HepG2 (cell line): ENCODE data around the gene NEURL4. TPM values are rescaled to one million over a fixed set of nuclear protein-coding genes. Genes with fewer than 3 reads are reported as not detected.

Experiments
- EED ChIP-seq: sonication (generic); formaldehyde crosslinking; IDR thresholded peaks from 2 replicates; pipeline ENCODE4 v1.5.0; 2020; ENCODE audit warnings: mild to moderate bottlenecking, missing genetic modification reagents
- GABPA ChIP-seq, 2 experiments: IDR thresholded peaks; 2 replicates each; pipeline ENCODE4 v1.6.1; 2011 to 2016; ENCODE audit warnings: low read depth in 2 of 2, low read length in 1 of 2, missing biosample characterization in 1 of 2, missing genetic modification characterization in 1 of 2
- GZF1 ChIP-seq: sonication (generic); formaldehyde crosslinking; IDR thresholded peaks from 2 replicates; pipeline ENCODE4 v1.5.1; 2020; ENCODE audit warnings: mild to moderate bottlenecking, missing genetic modification reagents
- HMG20A ChIP-seq: IDR thresholded peaks from 2 replicates; pipeline ENCODE4 v1.6.1; 2016; ENCODE audit warnings: borderline replicate concordance
- HNRNPK ChIP-seq: fragments of 200-400 bp; formaldehyde crosslinking; IDR thresholded peaks from 2 replicates; pipeline ENCODE4 v1.6.1; 2018; ENCODE audit warnings: low read length, low read depth, moderate library complexity, mild to moderate bottlenecking; ENCODE audit not compliant: poor library complexity, severe bottlenecking
- KDM1A ChIP-seq: IDR thresholded peaks from 2 replicates; pipeline ENCODE4 v1.6.1; 2016; ENCODE audit warnings: missing compliant biosample characterization
- MBNL3 ChIP-seq: fragments of 250-450 bp; sonication (Bioruptor Pico); conservative IDR thresholded peaks from 2 replicates; pipeline ENCODE4 v1.8.0; 2022; ENCODE audit warnings: mild to moderate bottlenecking, inconsistent platforms
- REL ChIP-seq: sonication (generic); formaldehyde crosslinking; conservative IDR thresholded peaks from 2 replicates; pipeline ENCODE4 v1.8.0; 2022; ENCODE audit warnings: mild to moderate bottlenecking, missing genetic modification reagents, moderate library complexity
- RNF2 ChIP-seq: fragments of 450-650 bp; conservative IDR thresholded peaks from 2 replicates; pipeline ENCODE4 v1.6.1; 2016; ENCODE audit warnings: low read depth
- SAFB2 ChIP-seq: sonication (generic); formaldehyde crosslinking; IDR thresholded peaks from 2 replicates; pipeline ENCODE4 v1.5.1; 2020; ENCODE audit warnings: missing genetic modification reagents, low read depth, mild to moderate bottlenecking, borderline replicate concordance
- SNRNP70 ChIP-seq: fragments of 200-400 bp; formaldehyde crosslinking; IDR thresholded peaks from 2 replicates; pipeline ENCODE4 v1.6.1; 2017; ENCODE audit warnings: mild to moderate bottlenecking, low read depth, low read length, moderate library complexity
- YEATS2 ChIP-seq: sonication (generic); formaldehyde crosslinking; IDR thresholded peaks from 2 replicates; pipeline ENCODE4 v1.4.0; 2020; ENCODE audit warnings: missing genetic modification reagents, borderline replicate concordance
- ZBTB3 ChIP-seq: sonication (generic); formaldehyde crosslinking; IDR thresholded peaks from 2 replicates; pipeline ENCODE4 v1.4.0; 2020; ENCODE audit warnings: low read depth, mild to moderate bottlenecking, moderate library complexity, missing genetic modification reagents, borderline replicate concordance
- ZBTB7A ChIP-seq: sonication (generic); formaldehyde crosslinking; IDR thresholded peaks from 2 replicates; pipeline ENCODE4 v1.8.0; 2022; ENCODE audit warnings: mild to moderate bottlenecking, missing genetic modification reagents
- ZNF225 ChIP-seq: sonication (generic); formaldehyde crosslinking; IDR thresholded peaks from 2 replicates; pipeline ENCODE4 v1.4.0; 2020; ENCODE audit warnings: mild to moderate bottlenecking, missing genetic modification reagents
- ZNF275 ChIP-seq: sonication (generic); formaldehyde crosslinking; IDR thresholded peaks from 2 replicates; pipeline ENCODE4 v1.8.0; 2022; ENCODE audit warnings: missing genetic modification reagents, mild to moderate bottlenecking, inconsistent platforms, borderline replicate concordance
- ZNF281 ChIP-seq: sonication (generic); formaldehyde crosslinking; IDR thresholded peaks from 2 replicates; pipeline ENCODE4 v1.4.0; 2020; ENCODE audit warnings: missing genetic modification reagents, borderline replicate concordance
- polyA plus RNA-seq, 8 experiments: library from polyadenylated mRNA; depleted of rRNA in 3 of 8; stranded (reverse) in 7 of 8; unstranded in 1 of 8; fragments of >200 nt; fragmentation: Illumina TruSeq in 4 of 8; extraction: Trizol in 4 of 8; gene quantifications; 2 replicates each; pipeline versions ENCODE4 v1.2.1 to v1.2.3, GENCODE V29; 2011 to 2016; ENCODE audit warnings: low read depth in 4 of 8, missing spikeins in 1 of 8, mixed read lengths in 1 of 8; ENCODE audit not compliant: insufficient read depth in 1 of 8
- total RNA-seq, 5 experiments: library from RNA; depleted of rRNA; stranded (reverse); fragments of >200 nt; fragmentation: Illumina TruSeq; extraction: Trizol; gene quantifications; 2 replicates each; pipeline ENCODE4 v1.2.3, GENCODE V29; 2016; ENCODE audit warnings: low read depth in 1 of 5
- TF ChIP-seq, protein P1 (sequence below): sonication (generic); formaldehyde crosslinking; IDR thresholded peaks from 2 replicates; pipeline ENCODE4 v1.8.0; 2022; ENCODE audit warnings: missing genetic modification reagents, mild to moderate bottlenecking, borderline replicate concordance
- TF ChIP-seq, protein P2 (sequence below): sonication (generic); formaldehyde crosslinking; IDR thresholded peaks from 2 replicates; pipeline ENCODE4 v1.8.1; 2023; ENCODE audit warnings: mild to moderate bottlenecking, inconsistent platforms, moderate library complexity, missing genetic modification reagents, borderline replicate concordance

Gene NEURL4
- total and polyA plus RNA-seq, 2 of the 13 experiments (the other 11 are each of a cell fraction or from before 2014, with no cell fraction given), result 14.8 to 15.7 TPM

DNA sequence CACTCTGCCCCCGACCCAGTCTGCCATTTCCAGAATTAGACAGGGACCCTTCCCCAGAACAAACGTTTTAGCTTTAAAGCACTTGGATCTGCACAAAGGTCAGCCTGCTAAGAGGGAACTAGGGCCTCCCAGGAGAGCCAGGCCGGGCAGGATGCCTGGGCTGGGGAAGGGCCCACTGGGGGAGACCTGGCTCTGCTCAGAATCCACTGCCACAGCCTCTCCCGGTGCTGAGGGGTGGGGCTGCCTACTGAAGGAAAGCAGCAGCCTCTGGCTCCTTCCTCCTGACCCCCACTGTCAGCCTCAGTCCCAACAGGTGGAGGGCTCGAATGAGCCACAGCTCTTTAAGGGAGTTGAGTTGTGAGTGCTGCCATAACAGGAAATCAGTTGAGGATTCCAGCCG, 36.4 kb downstream of the NEURL4 start (continued):
- TF ChIP-seq HNRNPK (no peak), RNF2 (no peak), GABPA (IDR thresholded peaks at IDR 0.05; ENCODE audit: low read depth, low read length) (no peak), GABPA (CRISPR knock-in tag; IDR thresholded peaks at IDR 0.05; ENCODE audit: low read depth) (no peak), ZBTB7A (CRISPR knock-in tag) (0 out of 2 replicates have a peak, but pooled peaks have one; percentile 61), YEATS2 (CRISPR knock-in tag) (no peak), EED (CRISPR knock-in tag) (no peak), ZNF275 (CRISPR knock-in tag) (no peak), REL (no peak), MBNL3 (no peak), SAFB2 (CRISPR knock-in tag) (no peak), GZF1 (no peak), ZNF225 (CRISPR knock-in tag) (no peak), SNRNP70 (no peak), KDM1A (CRISPR knock-in tag) (no peak), ZNF281 (CRISPR knock-in tag) (peak; percentile 17; the same call in 1 of the 2 replicates), HMG20A (CRISPR knock-in tag) (no peak), ZBTB3 (no peak)
- TF ChIP-seq, protein P1, sequence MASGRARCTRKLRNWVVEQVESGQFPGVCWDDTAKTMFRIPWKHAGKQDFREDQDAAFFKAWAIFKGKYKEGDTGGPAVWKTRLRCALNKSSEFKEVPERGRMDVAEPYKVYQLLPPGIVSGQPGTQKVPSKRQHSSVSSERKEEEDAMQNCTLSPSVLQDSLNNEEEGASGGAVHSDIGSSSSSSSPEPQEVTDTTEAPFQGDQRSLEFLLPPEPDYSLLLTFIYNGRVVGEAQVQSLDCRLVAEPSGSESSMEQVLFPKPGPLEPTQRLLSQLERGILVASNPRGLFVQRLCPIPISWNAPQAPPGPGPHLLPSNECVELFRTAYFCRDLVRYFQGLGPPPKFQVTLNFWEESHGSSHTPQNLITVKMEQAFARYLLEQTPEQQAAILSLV (CRISPR knock-in tag), result no peak
- TF ChIP-seq, protein P2, sequence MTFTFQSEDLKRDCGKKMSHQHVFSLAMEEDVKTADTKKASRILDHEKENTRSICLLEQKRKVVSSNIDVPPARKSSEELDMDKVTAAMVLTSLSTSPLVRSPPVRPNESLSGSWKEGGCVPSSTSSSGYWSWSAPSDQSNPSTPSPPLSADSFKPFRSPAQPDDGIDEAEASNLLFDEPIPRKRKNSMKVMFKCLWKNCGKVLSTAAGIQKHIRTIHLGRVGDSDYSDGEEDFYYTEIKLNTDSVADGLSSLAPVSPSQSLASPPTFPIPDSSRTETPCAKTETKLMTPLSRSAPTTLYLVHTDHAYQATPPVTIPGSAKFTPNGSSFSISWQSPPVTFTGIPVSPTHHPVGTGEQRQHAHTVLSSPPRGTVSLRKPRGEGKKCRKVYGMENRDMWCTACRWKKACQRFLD (CRISPR knock-in tag), result no peak
